Type B pancreatic cell (in vitro differentiated cells): ENCODE results near the gene TSHR. TPM values are rescaled to one million over a fixed set of nuclear protein-coding genes. Genes with fewer than 3 reads are reported as not detected.

Source experiments
- DNase-seq: peaks from one replicate; pipeline ENCODE4 v3.0.0; 2021; ENCODE audit warnings: mixed read lengths; ENCODE audit not compliant: unreplicated experiment; ENCODE audit errors: extremely low spot score
- H3K27ac Mint-ChIP-seq: 2 replicates; pipeline ENCODE4 v1.8.0; 2021; ENCODE audit warnings: mild to moderate bottlenecking, mixed read lengths
- H3K27me3 Mint-ChIP-seq: 2 replicates; pipeline ENCODE4 v1.8.0; 2021; ENCODE audit warnings: mixed read lengths
- H3K36me3 Mint-ChIP-seq: 2 replicates; pipeline ENCODE4 v1.8.0; 2021; ENCODE audit warnings: mixed read lengths
- H3K4me1 Mint-ChIP-seq: one replicate; pipeline ENCODE4 v1.8.0; 2021; ENCODE audit warnings: mixed read lengths; ENCODE audit not compliant: unreplicated experiment
- H3K4me3 Mint-ChIP-seq: 2 replicates; pipeline ENCODE4 v1.8.0; 2021; ENCODE audit warnings: mild to moderate bottlenecking, mixed read lengths
- H3K9me3 Mint-ChIP-seq: 2 replicates; pipeline ENCODE4 v1.8.0; 2021; ENCODE audit warnings: mixed read lengths
- CTCF ChIP-seq: fragments of 200-600 bp; sonication (generic); conservative IDR thresholded peaks from 2 replicates; pipeline ENCODE4 v1.5.0; 2021; ENCODE audit warnings: antibody characterized with exemption, mild to moderate bottlenecking
- total RNA-seq: library from RNA; stranded (reverse); gene quantifications from 2 replicates; pipeline ENCODE4 v1.2.1, GENCODE V29; 2021; ENCODE audit warnings: low replicate concordance

Gene TSHR
- total RNA-seq, 1 donor from 2014 or later = 0.65 TPM

- no peak overlapping the region for H3K27ac Mint-ChIP-seq
- no peak overlapping the region for H3K4me3 Mint-ChIP-seq
- TF ChIP-seq CTCF = no peak
- no peaks in the 10 kb centered on the region for H3K9me3 Mint-ChIP-seq
- H3K27me3 Mint-ChIP-seq = no peaks in the 10 kb centered on the region
- DNase-seq = no peak
- no peaks in the 10 kb centered on the region for H3K4me1 Mint-ChIP-seq
- no peaks in the 10 kb centered on the region for H3K36me3 Mint-ChIP-seq
Measured at GRCh38 chr14:81085596-81085995, 130.2 kb downstream of the TSHR start.

GRCh38 chr14:81087230-81087629 lies 131.8 kb downstream of the TSHR start:
- Mint-ChIP-seq H3K27ac (no peak overlapping the region), H3K27me3 (no peaks in the 10 kb centered on the region), H3K4me3 (no peak overlapping the region), H3K9me3 (no peaks in the 10 kb centered on the region), H3K4me1 (no peaks in the 10 kb centered on the region), H3K36me3 (no peaks in the 10 kb centered on the region)
- no peak for TF ChIP-seq CTCF
- no peak for DNase-seq

GRCh38 chr14:81091139-81091538 lies 135.7 kb downstream of the TSHR start:
- H3K9me3 Mint-ChIP-seq = no peaks in the 10 kb centered on the region

GRCh38 chr14:81091660-81092059 lies 136.2 kb downstream of the TSHR start:
- no peaks in the 10 kb centered on the region for H3K36me3 Mint-ChIP-seq
- TF ChIP-seq CTCF = no peak
- H3K4me3 Mint-ChIP-seq = no peak overlapping the region
- no peak for DNase-seq
- H3K9me3 Mint-ChIP-seq = no peaks in the 10 kb centered on the region
- H3K27me3 Mint-ChIP-seq = no peaks in the 10 kb centered on the region
- H3K27ac Mint-ChIP-seq = no peak overlapping the region
- no peaks in the 10 kb centered on the region for H3K4me1 Mint-ChIP-seq

More at GRCh38 chr14:81091139-81091538, 135.7 kb downstream of the TSHR start:
- no peak for DNase-seq
- no peak overlapping the region for H3K4me3 Mint-ChIP-seq
- H3K4me1 Mint-ChIP-seq = no peaks in the 10 kb centered on the region
- H3K36me3 Mint-ChIP-seq = no peaks in the 10 kb centered on the region
- H3K27ac Mint-ChIP-seq = no peak overlapping the region
- no peaks in the 10 kb centered on the region for H3K27me3 Mint-ChIP-seq
- TF ChIP-seq CTCF = no peak

- Mint-ChIP-seq H3K9me3 (no peaks in the 10 kb centered on the region), H3K36me3 (no peaks in the 10 kb centered on the region), H3K27me3 (no peaks in the 10 kb centered on the region), H3K4me3 (no peak overlapping the region), H3K27ac (no peak overlapping the region), H3K4me1 (no peaks in the 10 kb centered on the region)
- no peak for TF ChIP-seq CTCF
- DNase-seq = no peak
Measured at GRCh38 chr14:81093651-81094050, 138.2 kb downstream of the TSHR start.

- Mint-ChIP-seq H3K36me3 (no peaks in the 10 kb centered on the region), H3K9me3 (no peaks in the 10 kb centered on the region), H3K4me3 (no peak overlapping the region), H3K27me3 (no peaks in the 10 kb centered on the region), H3K27ac (no peak overlapping the region), H3K4me1 (no peaks in the 10 kb centered on the region)
- no peak for TF ChIP-seq CTCF
- DNase-seq = no peak
Measured at GRCh38 chr14:81095539-81095938, 140.1 kb downstream of the TSHR start.
